ENCODE measurements around the gene TIGD3. TPM values are rescaled to one million over a fixed set of nuclear protein-coding genes. Genes with fewer than 3 reads are reported as not detected.

The TIGD3 gene
- total and polyA plus RNA-seq, 2 of the 13 experiments (the other 11 are each of a cell fraction or from before 2014, with no cell fraction given), result 0.49 to 4.9 TPM

DNA sequence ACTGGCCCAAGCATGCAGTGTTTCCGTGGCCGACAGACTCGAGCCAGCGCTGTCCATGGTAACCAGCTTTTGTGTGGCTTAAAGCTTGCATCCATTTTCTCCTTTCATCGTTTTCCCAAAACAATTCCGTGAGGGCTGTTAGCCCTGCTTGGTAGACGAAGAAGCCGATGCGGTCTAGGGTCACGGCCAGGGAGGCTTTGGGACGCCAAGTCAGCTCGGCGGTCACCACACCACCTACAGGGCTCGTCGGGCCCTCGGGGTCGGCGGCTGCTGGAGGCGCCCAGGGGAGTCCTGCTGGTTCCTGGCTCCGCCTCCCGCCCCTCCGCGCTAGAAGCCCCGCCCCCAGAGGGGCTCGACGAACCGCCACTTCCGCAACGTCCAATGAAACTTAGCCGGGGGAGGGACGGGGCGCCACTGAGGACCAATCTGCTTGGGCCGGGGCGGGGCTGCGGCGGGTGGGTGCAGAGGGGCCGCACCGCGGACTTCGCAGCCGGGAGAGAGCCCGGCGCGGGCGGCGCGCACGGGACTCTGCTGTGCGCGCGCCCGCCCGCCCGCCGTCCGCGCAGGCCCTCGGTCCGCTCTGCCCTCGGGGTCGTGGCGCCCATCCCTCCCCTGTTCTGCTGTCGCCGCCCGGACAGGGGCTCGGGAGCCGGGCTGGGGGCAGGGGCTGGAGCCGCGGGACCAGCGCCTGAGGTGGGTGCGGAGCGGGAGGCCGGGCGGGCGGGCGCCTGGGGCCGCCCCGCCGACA lies at the start of gene TIGD3 (continued):
- TF ChIP-seq ZNF280D (CRISPR knock-in tag; IDR thresholded peaks at IDR 0.05) (no peak), TBX2 (CRISPR knock-in tag; IDR thresholded peaks at IDR 0.05; ENCODE audit: borderline replicate concordance) (peak; percentile 20; the same call in 1 of the 2 replicates), EZH2 (conservative IDR thresholded peaks at IDR 0.05; ENCODE audit: low read depth, low read length) (no peak), HOXD1 (CRISPR knock-in tag; IDR thresholded peaks at IDR 0.05) (no peak), ATF5 (CRISPR knock-in tag; IDR thresholded peaks at IDR 0.05; ENCODE audit: low read depth) (no peak)
- TF ChIP-seq, protein P1, sequence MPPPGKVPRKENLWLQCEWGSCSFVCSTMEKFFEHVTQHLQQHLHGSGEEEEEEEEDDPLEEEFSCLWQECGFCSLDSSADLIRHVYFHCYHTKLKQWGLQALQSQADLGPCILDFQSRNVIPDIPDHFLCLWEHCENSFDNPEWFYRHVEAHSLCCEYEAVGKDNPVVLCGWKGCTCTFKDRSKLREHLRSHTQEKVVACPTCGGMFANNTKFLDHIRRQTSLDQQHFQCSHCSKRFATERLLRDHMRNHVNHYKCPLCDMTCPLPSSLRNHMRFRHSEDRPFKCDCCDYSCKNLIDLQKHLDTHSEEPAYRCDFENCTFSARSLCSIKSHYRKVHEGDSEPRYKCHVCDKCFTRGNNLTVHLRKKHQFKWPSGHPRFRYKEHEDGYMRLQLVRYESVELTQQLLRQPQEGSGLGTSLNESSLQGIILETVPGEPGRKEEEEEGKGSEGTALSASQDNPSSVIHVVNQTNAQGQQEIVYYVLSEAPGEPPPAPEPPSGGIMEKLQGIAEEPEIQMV (CRISPR knock-in tag; IDR thresholded peaks at IDR 0.05; ENCODE audit: low read depth), result no peak
